ENCODE results near the gene ZNF212.

DNA sequence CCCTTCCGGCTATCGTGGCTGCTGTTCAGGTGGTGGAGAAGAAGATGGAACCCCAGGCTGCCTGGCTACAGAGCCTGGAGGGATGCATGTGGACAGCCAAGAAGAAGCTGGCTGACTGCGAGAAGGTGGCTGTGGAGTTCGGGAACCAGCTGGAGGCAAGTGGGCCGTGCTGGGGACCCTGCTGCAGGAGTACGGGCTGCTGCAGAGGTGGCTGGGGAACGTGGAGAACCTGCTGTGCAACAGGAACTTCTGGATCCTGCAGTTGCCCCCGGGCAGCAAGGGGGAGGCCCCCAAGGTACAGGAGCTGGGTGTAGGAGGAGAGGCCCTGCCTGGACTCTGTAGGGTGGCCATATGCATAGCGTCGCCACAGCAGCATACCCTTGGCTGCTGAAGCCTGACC lies 48.2 kb downstream of the ZNF212 start:
- TF ChIP-seq, protein P1, sequence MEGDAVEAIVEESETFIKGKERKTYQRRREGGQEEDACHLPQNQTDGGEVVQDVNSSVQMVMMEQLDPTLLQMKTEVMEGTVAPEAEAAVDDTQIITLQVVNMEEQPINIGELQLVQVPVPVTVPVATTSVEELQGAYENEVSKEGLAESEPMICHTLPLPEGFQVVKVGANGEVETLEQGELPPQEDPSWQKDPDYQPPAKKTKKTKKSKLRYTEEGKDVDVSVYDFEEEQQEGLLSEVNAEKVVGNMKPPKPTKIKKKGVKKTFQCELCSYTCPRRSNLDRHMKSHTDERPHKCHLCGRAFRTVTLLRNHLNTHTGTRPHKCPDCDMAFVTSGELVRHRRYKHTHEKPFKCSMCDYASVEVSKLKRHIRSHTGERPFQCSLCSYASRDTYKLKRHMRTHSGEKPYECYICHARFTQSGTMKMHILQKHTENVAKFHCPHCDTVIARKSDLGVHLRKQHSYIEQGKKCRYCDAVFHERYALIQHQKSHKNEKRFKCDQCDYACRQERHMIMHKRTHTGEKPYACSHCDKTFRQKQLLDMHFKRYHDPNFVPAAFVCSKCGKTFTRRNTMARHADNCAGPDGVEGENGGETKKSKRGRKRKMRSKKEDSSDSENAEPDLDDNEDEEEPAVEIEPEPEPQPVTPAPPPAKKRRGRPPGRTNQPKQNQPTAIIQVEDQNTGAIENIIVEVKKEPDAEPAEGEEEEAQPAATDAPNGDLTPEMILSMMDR (IDR thresholded peaks at IDR 0.05; ENCODE audit: low read depth, low read length) = no peak
- TF ChIP-seq EZH2phosphoT487 (IDR thresholded peaks at IDR 0.05; ENCODE audit: low read depth) = no peak
